Thoracic aorta (tissue), 2 donors: ENCODE data around the gene DLL1. TPM values are rescaled to one million over a fixed set of nuclear protein-coding genes. Genes with fewer than 3 reads are reported as not detected.

Experiments
- ATAC-seq: fragments of 150-250 bp; one replicate; pipeline ENCODE4 v1.8.0; 2017; ENCODE audit warnings: low read depth; ENCODE audit not compliant: insufficient number of reproducible peaks, low FRiP score
- DNase-seq: peaks from one replicate; pipeline ENCODE4 v3.0.0-alpha.2; 2020; ENCODE audit warnings: low spot score
- H3K27ac ChIP-seq, 2 donors: fragments of 200-600 bp; sonication (generic); 1 replicate in 1 of 2; 2 replicates in 1 of 2; pipeline ENCODE4 v1.5.1; 2016; ENCODE audit warnings: mild to moderate bottlenecking in 2 of 2, moderate library complexity in 2 of 2
- H3K27me3 ChIP-seq: fragments of 200-600 bp; sonication (generic); replicated peaks from 2 replicates; pipeline ENCODE4 v1.6.0; 2016; ENCODE audit warnings: mild to moderate bottlenecking; ENCODE audit not compliant: insufficient read depth
- H3K36me3 ChIP-seq: fragments of 200-600 bp; sonication (generic); one replicate; pipeline ENCODE4 v1.5.1; 2016
- H3K4me1 ChIP-seq, 2 donors: fragments of 200-600 bp; sonication (generic); 1 replicate in 1 of 2; 2 replicates in 1 of 2; pipeline versions ENCODE4 v1.5.1 to v1.6.0; 2016; ENCODE audit warnings: low read depth in 2 of 2, mild to moderate bottlenecking in 1 of 2; ENCODE audit not compliant: control insufficient read depth in 1 of 2
- H3K4me3 ChIP-seq: fragments of 200-600 bp; sonication (generic); 2 replicates; pipeline ENCODE4 v1.5.1; 2016; ENCODE audit warnings: mild to moderate bottlenecking
- H3K9me3 ChIP-seq: fragments of 200-600 bp; sonication (generic); 2 replicates; pipeline ENCODE4 v1.5.1; 2016
- CTCF ChIP-seq: fragments of 200-600 bp; sonication (generic); IDR thresholded peaks from one replicate; pipeline ENCODE4 v1.5.1; 2019; ENCODE audit warnings: antibody characterized with exemption
- total RNA-seq, 2 donors: library from RNA; depleted of rRNA; stranded (reverse); fragments of >200 nt; gene quantifications; one replicate each; pipeline versions ENCODE4 v1.1.0 to v1.2.3, GENCODE V29; 2016

DLL1 gene
- total RNA-seq, 2 donors from 2014 or later, result 6.1 to 12.6 TPM

DNA sequence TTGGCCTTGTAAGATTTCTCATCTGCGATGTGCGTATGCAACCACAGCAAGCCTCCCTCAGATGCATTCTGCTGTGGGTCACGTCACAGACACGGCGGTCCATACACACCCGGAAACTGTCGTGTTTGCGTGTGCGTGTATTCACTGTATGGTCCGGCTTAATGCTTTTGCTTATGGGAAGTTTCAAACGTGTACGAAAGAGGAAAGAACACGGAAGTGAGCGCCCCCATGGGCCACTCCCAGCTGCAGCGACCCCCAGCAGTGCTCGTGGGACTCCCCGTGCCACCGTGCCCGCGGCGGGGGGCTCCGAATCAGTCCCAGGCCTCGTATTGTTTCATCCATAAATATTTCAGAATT, 10.2 kb downstream of the DLL1 start:
- no peaks in the 10 kb centered on the region for H3K27me3 ChIP-seq
- DNase-seq (no peak), ATAC-seq (no peak)
- H3K9me3 ChIP-seq, result no peaks in the 10 kb centered on the region
- TF ChIP-seq CTCF, result no peak
- no peak overlapping the region for H3K27ac ChIP-seq
- H3K4me3 ChIP-seq, result peak overlapping the region; percentile 57
- peaks cover 2% of the 10 kb centered on the region for H3K36me3 ChIP-seq
- H3K4me1 ChIP-seq, result peaks cover 0 to 9% of the 10 kb centered on the region in 2 donors

DNA sequence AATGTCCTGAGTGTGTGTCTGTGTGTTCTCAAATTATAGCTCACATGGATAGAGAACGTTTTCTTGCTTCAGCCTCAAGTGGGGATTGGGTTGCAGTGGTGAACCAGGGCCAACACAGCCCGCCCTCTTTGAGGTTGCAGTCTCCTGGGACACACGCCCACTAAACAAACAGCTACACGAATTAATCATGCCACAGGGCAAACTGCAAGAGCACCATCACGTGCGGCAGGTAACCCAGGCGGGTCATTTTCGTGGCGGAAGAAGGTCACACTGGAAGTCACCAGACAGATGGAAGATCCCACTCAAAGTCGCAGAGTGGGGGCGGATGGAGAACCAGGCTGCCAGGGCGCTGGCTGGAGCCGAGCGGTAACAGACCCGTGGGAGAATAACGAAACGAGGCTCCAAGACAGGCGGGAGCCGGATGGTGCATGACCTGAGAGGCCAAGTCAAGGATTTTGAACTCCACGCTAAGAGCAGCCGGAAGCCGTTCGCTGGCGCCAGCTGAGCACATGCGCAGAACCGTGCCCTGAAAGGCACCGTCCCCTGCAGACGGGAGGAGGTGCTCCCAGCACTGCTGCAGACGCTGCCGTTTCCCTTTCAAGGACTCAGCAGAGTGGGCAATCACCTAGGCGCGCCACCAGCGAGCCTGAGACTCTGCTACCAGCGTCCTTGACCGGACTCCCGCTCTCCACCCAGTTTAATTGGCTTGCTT, 10.7 kb downstream of the DLL1 start:
- no peak overlapping the region for H3K27ac ChIP-seq
- H3K4me1 ChIP-seq, result peaks cover 0 to 9% of the 10 kb centered on the region in 2 donors
- no peaks in the 10 kb centered on the region for H3K9me3 ChIP-seq
- no peak for DNase-seq
- no peak for TF ChIP-seq CTCF
- peaks cover 2% of the 10 kb centered on the region for H3K36me3 ChIP-seq
- H3K4me3 ChIP-seq, result peak overlapping the region; percentile 57
- ATAC-seq, result no peak
- no peaks in the 10 kb centered on the region for H3K27me3 ChIP-seq

DNA sequence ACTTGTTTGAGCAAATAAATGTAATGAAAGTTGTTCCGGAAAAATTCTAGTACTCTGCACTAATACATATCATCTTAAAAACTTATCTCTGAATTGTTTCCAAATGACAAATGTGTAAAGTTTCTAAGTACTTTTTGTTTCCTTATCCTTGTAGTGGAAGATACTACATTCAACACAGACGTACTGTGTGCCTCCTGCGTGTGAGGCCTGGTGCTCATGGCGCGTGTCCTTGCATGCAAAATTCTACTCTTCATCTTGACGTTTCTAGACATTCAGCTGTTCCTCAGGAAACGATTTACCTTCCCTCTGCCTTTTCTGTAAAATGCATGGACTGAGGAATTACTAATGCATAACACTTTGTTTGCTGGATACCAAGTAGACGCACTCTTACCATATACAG, 11.5 kb downstream of the DLL1 start:
- Histone ChIP-seq H3K36me3 (peaks cover 2% of the 10 kb centered on the region), H3K4me3 (no peak overlapping the region), H3K27me3 (no peaks in the 10 kb centered on the region), H3K9me3 (no peaks in the 10 kb centered on the region), H3K4me1 (peaks cover 0 to 9% of the 10 kb centered on the region in 2 donors), H3K27ac (no peak overlapping the region)
- DNase-seq (no peak), ATAC-seq (no peak)
- TF ChIP-seq CTCF, result no peak

DNA sequence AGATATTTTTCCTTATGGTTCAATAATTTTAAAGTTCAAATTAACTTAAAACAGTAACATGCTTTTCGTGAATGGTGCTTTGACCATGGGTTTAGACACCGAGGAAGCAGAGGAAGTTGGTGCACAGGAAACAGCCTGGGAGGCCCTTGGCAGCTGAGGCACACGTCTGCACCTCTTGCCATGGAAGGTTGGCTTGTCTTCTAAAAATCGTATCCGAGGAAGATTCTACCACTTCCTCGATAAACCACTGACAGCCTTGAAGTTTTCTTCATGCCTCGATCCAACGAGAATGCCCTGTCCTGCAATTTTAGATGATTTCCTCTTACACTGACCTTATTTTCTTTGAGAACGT, 12.2 kb downstream of the DLL1 start:
- peaks cover 2% of the 10 kb centered on the region for H3K36me3 ChIP-seq
- H3K4me3 ChIP-seq, result no peak overlapping the region
- H3K27me3 ChIP-seq, result no peaks in the 10 kb centered on the region
- DNase-seq, result no peak
- no peak overlapping the region for H3K27ac ChIP-seq
- no peaks in the 10 kb centered on the region for H3K9me3 ChIP-seq
- no peak for TF ChIP-seq CTCF
- peaks cover 0 to 9% of the 10 kb centered on the region in 2 donors for H3K4me1 ChIP-seq
- ATAC-seq, result no peak

DNA sequence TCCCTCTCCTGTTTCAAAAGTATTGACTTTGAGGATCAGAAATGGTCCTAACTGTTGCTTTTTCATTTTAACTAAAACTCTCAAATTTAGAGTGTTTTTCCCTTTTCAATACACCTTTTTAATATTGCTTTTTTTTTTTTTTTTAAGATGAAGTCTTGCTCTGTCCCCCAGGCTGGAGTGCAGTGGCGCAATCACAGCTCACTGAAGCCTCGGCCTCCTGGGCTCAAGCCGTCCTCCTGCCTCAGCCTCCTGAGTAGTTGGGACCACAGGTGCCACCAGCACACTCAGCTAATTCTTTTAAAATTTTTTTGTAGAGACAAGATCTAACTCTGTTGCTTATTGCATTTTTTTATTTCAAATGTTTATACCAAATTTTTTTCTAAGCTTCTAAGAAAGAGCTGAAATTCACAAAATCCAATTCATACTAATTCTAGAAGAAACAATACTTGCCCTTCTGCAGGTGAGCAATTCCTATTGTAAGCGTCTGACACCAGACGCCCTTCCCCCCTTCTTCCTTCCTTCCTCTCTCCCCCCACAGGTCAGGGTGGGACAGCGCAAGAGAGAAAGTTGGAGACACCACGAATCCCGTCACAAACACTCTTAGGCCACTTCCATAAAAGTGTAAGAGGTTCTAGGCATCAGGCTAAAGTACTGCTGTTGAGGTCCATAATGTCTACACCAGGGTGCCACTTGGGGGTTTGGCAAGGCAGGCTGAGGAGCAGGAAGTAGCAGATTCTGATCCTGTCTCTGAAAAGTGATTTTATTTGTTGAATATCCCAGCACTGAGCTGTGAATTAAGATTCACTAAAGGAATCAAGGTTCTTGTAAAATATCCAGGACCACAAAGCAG, 12.8 kb downstream of the DLL1 start:
- TF ChIP-seq CTCF, result no peak
- Histone ChIP-seq H3K36me3 (peaks cover 2% of the 10 kb centered on the region), H3K27me3 (no peaks in the 10 kb centered on the region), H3K4me3 (no peak overlapping the region), H3K27ac (no peak overlapping the region), H3K4me1 (peaks cover 0 to 9% of the 10 kb centered on the region in 2 donors), H3K9me3 (no peaks in the 10 kb centered on the region)
- no peak for DNase-seq
- ATAC-seq, result no peak
